Heart left ventricle (tissue), 16 donors: ENCODE data around the gene DNAJC6. TPM values are rescaled to one million over a fixed set of nuclear protein-coding genes. Genes with fewer than 3 reads are reported as not detected.

Source experiments
- ATAC-seq, 4 donors: fragments of 200-7000 bp; cut with Tn5 transposase; one replicate each; pipeline ENCODE4 v1.9.1; 2020 to 2022; ENCODE audit warnings: moderate library complexity in 4 of 4, mild to moderate bottlenecking in 3 of 4, moderate number of reproducible peaks in 1 of 4
- DNase-seq, 5 donors: peaks; one replicate each; pipeline ENCODE4 v3.0.0-alpha.2; 2020
- H3K27ac ChIP-seq, 12 donors: fragments of 200-600 bp; sonication (generic) in 4 of 12; one replicate each; pipeline versions ENCODE4 v1.5.0 to v1.8.0; 2016 to 2022; ENCODE audit warnings: mild to moderate bottlenecking in 2 of 12
- H3K27me3 ChIP-seq, 9 donors: fragments of 200-600 bp; sonication (generic) in 2 of 9; one replicate each; pipeline versions ENCODE4 v1.5.1 to v1.8.0; 2016 to 2022; ENCODE audit warnings: mild to moderate bottlenecking in 3 of 9
- H3K36me3 ChIP-seq, 9 donors: fragments of 200-600 bp; sonication (generic) in 2 of 9; one replicate each; pipeline versions ENCODE4 v1.5.0 to v1.8.0; 2018 to 2022; ENCODE audit warnings: mild to moderate bottlenecking in 2 of 9
- H3K4me1 ChIP-seq, 12 donors: fragments of 200-600 bp; sonication (generic) in 4 of 12; one replicate each; pipeline versions ENCODE4 v1.5.0 to v1.8.0; 2016 to 2022; ENCODE audit warnings: mild to moderate bottlenecking in 3 of 12
- H3K4me3 ChIP-seq, 12 donors: fragments of 200-600 bp; sonication (generic) in 4 of 12; one replicate each; pipeline versions ENCODE4 v1.5.0 to v1.8.0; 2017 to 2022; ENCODE audit warnings: mild to moderate bottlenecking in 9 of 12, moderate library complexity in 4 of 12
- H3K9me3 ChIP-seq, 12 donors: fragments of 200-600 bp; sonication (generic) in 4 of 12; one replicate each; pipeline versions ENCODE4 v1.5.0 to v1.8.0; 2016 to 2022; ENCODE audit warnings: mild to moderate bottlenecking in 1 of 12
- CTCF ChIP-seq, 12 donors: fragments of 200-600 bp; sonication (generic) in 4 of 12; IDR thresholded peaks; one replicate each; pipeline versions ENCODE4 v1.5.0 to v1.8.0; 2018 to 2022; ENCODE audit warnings: antibody characterized with exemption in 12 of 12, mild to moderate bottlenecking in 5 of 12
- POLR2A ChIP-seq, 2 donors: fragments of 450-650 bp; IDR thresholded peaks; one replicate each; pipeline ENCODE4 v1.6.1; 2017; ENCODE audit warnings: antibody characterized with exemption in 2 of 2, mild to moderate bottlenecking in 2 of 2, moderate library complexity in 2 of 2
- WGBS, 4 donors: extraction: QIAGEN DNeasy Blood & Tissue Kit in 2 of 4; methylation state at CpG; one replicate each; pipeline versions ENCODE4 v1.1.5 to v1.1.7; 2013 to 2018; 5-methylcytosine and 5-hydroxymethylcytosine counted together
- intact Hi-C, 10 donors: fragments of 100-400 bp; cut with DNase I; formaldehyde crosslinking; loops; one replicate each; pipeline versions ENCODE4 v1.11.1 to v1.14.2; 2022
- polyA plus RNA-seq, 2 donors: library from polyadenylated mRNA; stranded (reverse); fragments of 200-250 nt; gene quantifications; one replicate each; pipeline ENCODE4 v1.2.3, GENCODE V29; 2013
- total RNA-seq, 9 donors: library from RNA; depleted of rRNA in 2 of 9; stranded (reverse); fragments of >200 nt in 2 of 9; fragmentation: NEBNext Ultra II Directional in 3 of 9; extraction: Animal tissue kit (Norgen Biotek cat#: 25700) in 3 of 9; gene quantifications; one replicate each; pipeline versions ENCODE4 v1.1.0 to v1.2.4, GENCODE V29; 2016 to 2023
- donor health status: ischemic (EF 13 %, LVEDD 7.1; RV severe dilation, severe dysfunction).
- donor health status: healthy with polysubstance abuse.
- donor health status: DM: no; HTN: yes; CAD: no.
- donor health status: DM: no; HTN: no; CAD: no.
- donor health status: ischemic (EF 25% LVEDD 6.9; RV normal size, moderate dysfunction).
- donor health status: ischemic (EF 25% LVEDD 5.7; RV mildly dilated, moderate dysfunction).
- donor health status: healthy.
- donor health status: DM: yes; HTN: yes; CAD: no.
- donor health status: ischemic (EF 35%, LVEDD 5.7; RV mildly dilated, moderate dysfunction).
- donor health status: nonischemic (EF 11% LVEDD 7.7; RV severe dilation, severe dysfunction).
- donor health status: DM: yes; HTN: yes; CAD: no.
- donor health status: PGD.
- donor health status: ischemic (EF 29% LVEDD 5.4; RV normal size, mild dysfunction).
- donor health status: nonischemic (EF 23%, LVEDD 6.1; RV moderate dilation, normal function).

DNAJC6 gene
- total and polyA plus RNA-seq, 11 donors, result 0.50 to 14.1 (median 8.5) TPM

- peak overlapping the region in 5 of 12 donors; percentile 53 to 84 (median 59) for H3K27ac ChIP-seq
- 38 to 59% (median 53%) methylated on average over 1 of the region's 1 CpG for WGBS, 4 donors
- no peak overlapping the region for H3K4me3 ChIP-seq
- TF ChIP-seq POLR2A (IDR thresholded peaks at IDR 0.05) (no peak), CTCF (IDR thresholded peaks at IDR 0.05) (peak; percentile 37 to 77 (median 63))
- intact Hi-C loops, result loop anchor here in 9 of 10 donors (1.0 to 10.0 kb wide), 7 partner anchors 96 to 258 kb away; no protein-coding TSS in a partner anchor
- H3K4me1 ChIP-seq, result peaks cover 0 to 31% (median 9%) of the 10 kb centered on the region in 12 donors
- H3K36me3 ChIP-seq, result peaks cover 0 to 79% (median 66%) of the 10 kb centered on the region in 9 donors
- no peaks in the 10 kb centered on the region for H3K9me3 ChIP-seq
- ATAC-seq (no peak), DNase-seq (no peak)
- H3K27me3 ChIP-seq, result no peaks in the 10 kb centered on the region
These were observed 121.9 kb downstream of the DNAJC6 start for GRCh38 chr1:65431111-65431705.

DNA sequence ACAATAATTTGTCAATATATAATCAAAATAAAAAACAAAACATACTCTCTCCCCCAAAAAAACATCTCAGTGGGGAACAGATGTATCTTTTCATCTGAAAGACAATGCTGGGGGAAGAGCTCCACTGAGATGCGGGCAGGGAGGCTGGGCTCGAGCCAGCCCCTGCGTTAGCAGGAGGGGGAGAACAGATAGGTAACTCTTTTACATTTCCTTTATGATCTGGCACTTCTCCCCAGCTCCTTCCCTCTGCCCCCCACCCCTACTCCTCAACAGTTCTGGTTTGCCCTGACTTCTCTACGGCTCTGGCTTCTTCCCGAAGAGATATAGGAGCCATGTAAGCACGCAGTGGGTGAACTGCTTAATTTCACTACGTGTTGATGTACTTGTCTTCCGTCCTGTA lies 123.6 kb downstream of the DNAJC6 start:
- intact Hi-C loops, result loop anchor here in 9 of 10 donors (5.0 to 10.0 kb wide), 5 partner anchors 94 to 254 kb away; no protein-coding TSS in a partner anchor
- no peak for TF ChIP-seq POLR2A (IDR thresholded peaks at IDR 0.05)
- TF ChIP-seq CTCF (IDR thresholded peaks at IDR 0.05), result no peak
- no peaks in the 10 kb centered on the region for H3K9me3 ChIP-seq
- peaks cover 0 to 32% (median 9%) of the 10 kb centered on the region in 12 donors for H3K4me1 ChIP-seq
- DNase-seq, result no peak
- WGBS, 4 donors, result 72 to 76% (median 74%) methylated on average over 8 of the region's 8 CpGs
- peaks cover 0 to 69% (median 49%) of the 10 kb centered on the region in 9 donors for H3K36me3 ChIP-seq
- no peak for ATAC-seq
- no peaks in the 10 kb centered on the region for H3K27me3 ChIP-seq
- no peak overlapping the region for H3K4me3 ChIP-seq
- no peak overlapping the region for H3K27ac ChIP-seq

DNA sequence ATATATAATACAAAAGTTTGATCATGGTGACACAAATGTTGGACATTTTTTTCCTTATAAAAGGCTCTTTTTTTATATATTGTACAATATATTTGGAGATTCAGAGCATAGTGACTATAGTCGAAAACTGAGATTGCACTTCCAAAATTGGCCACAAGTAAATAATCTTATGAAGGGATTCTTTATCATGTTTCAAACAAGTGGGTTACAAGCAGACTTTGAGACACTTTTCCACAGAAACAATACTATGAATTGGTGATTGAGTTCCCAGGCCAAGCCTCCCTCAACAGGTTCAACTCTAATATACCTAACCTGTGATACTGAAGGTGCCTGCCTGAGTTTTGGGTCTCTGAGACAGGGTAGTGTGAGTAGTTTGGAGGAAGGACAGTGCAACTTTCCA lies 124.9 kb downstream of the DNAJC6 start:
- H3K27ac ChIP-seq, result no peak overlapping the region
- DNase-seq (no peak), ATAC-seq (no peak)
- peaks cover 0 to 56% (median 39%) of the 10 kb centered on the region in 9 donors for H3K36me3 ChIP-seq
- intact Hi-C loops, result loop anchor here in 9 of 10 donors (5.0 to 10.0 kb wide), 5 partner anchors 93 to 253 kb away; no protein-coding TSS in a partner anchor
- H3K4me3 ChIP-seq, result no peak overlapping the region
- 86 to 95% (median 94%) methylated on average over 1 of the region's 1 CpG for WGBS, 4 donors
- no peaks in the 10 kb centered on the region for H3K9me3 ChIP-seq
- peaks cover 0 to 29% (median 6%) of the 10 kb centered on the region in 12 donors for H3K4me1 ChIP-seq
- TF ChIP-seq POLR2A (IDR thresholded peaks at IDR 0.05) (no peak), CTCF (IDR thresholded peaks at IDR 0.05) (peak in 2 of 12 donors; percentile 20 to 39)
- H3K27me3 ChIP-seq, result no peaks in the 10 kb centered on the region

DNA sequence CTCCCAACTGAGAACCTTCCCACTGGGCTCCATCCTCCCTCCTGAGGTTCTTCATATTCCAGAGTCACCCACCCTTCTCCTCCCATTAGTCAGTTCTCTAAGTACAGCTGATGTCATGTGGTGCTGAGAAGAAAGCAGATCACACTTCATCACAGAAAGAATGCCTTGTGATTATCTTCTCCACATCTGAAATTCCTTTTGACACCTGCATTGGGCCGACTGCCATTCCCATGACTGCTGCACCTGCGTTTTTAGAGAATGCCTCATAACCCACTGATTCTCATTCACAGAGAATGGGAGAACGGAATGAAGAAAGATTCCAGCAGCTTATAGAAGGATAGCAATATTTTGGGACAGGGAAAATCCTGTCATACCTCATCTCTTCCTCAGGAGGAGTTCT lies 125.4 kb downstream of the DNAJC6 start:
- no peak for TF ChIP-seq CTCF (IDR thresholded peaks at IDR 0.05)
- TF ChIP-seq POLR2A (IDR thresholded peaks at IDR 0.05), result no peak

More for the DNA sequence above, 125.4 kb downstream of the DNAJC6 start:
- Histone ChIP-seq H3K27ac (no peak overlapping the region), H3K9me3 (no peaks in the 10 kb centered on the region), H3K36me3 (peaks cover 0 to 53% (median 38%) of the 10 kb centered on the region in 9 donors), H3K4me3 (no peak overlapping the region), H3K27me3 (no peaks in the 10 kb centered on the region), H3K4me1 (peaks cover 0 to 24% (median 3%) of the 10 kb centered on the region in 12 donors)
- ATAC-seq (no peak), DNase-seq (no peak)
- WGBS, 4 donors, result 71 to 84% (median 76%) methylated on average over 3 of the region's 3 CpGs
- intact Hi-C loops, result loop anchor here in 9 of 10 donors (5.0 to 10.0 kb wide), 5 partner anchors 93 to 253 kb away; no protein-coding TSS in a partner anchor
